IMR-90 (cell line): ENCODE data around the gene MTUS2. TPM values are rescaled to one million over a fixed set of nuclear protein-coding genes. Genes with fewer than 3 reads are reported as not detected.

Experiments
- ATAC-seq: fragments of 200-7000 bp; cut with Tn5 transposase; 2 replicates; pipeline ENCODE4 v1.9.1; 2020; ENCODE audit warnings: low read depth, mild to moderate bottlenecking, moderate library complexity
- BruUV-seq: library from RNA; stranded (reverse); fragments of 400-500 nt; replicated peaks from 2 replicates; lab custom pipeline; 2021; lab: Mats Ljungman, UMichigan
- CTCF ChIA-PET: fragments of 300-600 bp; formaldehyde crosslinking; extraction: SDS; loops from one replicate; lab custom pipeline; 2021; ENCODE audit warnings: antibody characterized with exemption; lab: Yijun Ruan, JAX
- POLR2A ChIA-PET: fragments of 300-600 bp; sonication (Branson Sonifier 250); formaldehyde crosslinking; loops from one replicate; lab custom pipeline; 2022; ENCODE audit warnings: antibody characterized with exemption; ENCODE audit not compliant: unreplicated experiment; lab: Charles Lee
- DNase-seq: peaks from one replicate; pipeline ENCODE4 v3.0.0; 2013
- H2AFZ ChIP-seq: replicated peaks from 2 replicates; pipeline ENCODE3; 2013; ENCODE audit warnings: low read length, mild to moderate bottlenecking; ENCODE audit not compliant: poor library complexity
- H2AK5ac ChIP-seq: 2 replicates; pipeline ENCODE4 v1.6.1; 2013; ENCODE audit warnings: low read depth, low read length, inconsistent platforms
- H2AK9ac ChIP-seq: replicated peaks from 2 replicates; pipeline ENCODE3; 2013; ENCODE audit warnings: mild to moderate bottlenecking, low read depth, low read length, moderate library complexity; ENCODE audit not compliant: poor library complexity
- H2BK120ac ChIP-seq: 2 replicates; pipeline ENCODE4 v1.6.1; 2013; ENCODE audit warnings: low read depth, low read length, inconsistent platforms
- H2BK15ac ChIP-seq: 3 replicates; pipeline ENCODE4 v1.6.1; 2013; ENCODE audit warnings: low read depth, low read length, inconsistent platforms
- H2BK20ac ChIP-seq: 2 replicates; pipeline ENCODE4 v1.6.1; 2013; ENCODE audit warnings: low read depth, mild to moderate bottlenecking, inconsistent platforms, low read length, moderate library complexity
- H2BK5ac ChIP-seq: 2 replicates; pipeline ENCODE4 v1.6.1; 2013; ENCODE audit warnings: mild to moderate bottlenecking, low read depth, low read length, inconsistent platforms; ENCODE audit not compliant: poor library complexity, severe bottlenecking
- H3K14ac ChIP-seq: replicated peaks from 2 replicates; pipeline ENCODE4 v1.6.1; 2013; ENCODE audit warnings: low read depth, low read length, inconsistent platforms
- H3K18ac ChIP-seq: 2 replicates; pipeline ENCODE4 v1.6.1; 2013; ENCODE audit warnings: low read depth, low read length, control low read depth
- H3K23ac ChIP-seq: 2 replicates; pipeline ENCODE4 v1.6.1; 2013; ENCODE audit warnings: low read depth, low read length, inconsistent platforms
- H3K27ac ChIP-seq: 2 replicates; pipeline ENCODE4 v1.5.1; 2013; ENCODE audit warnings: mild to moderate bottlenecking, control low read depth, low read length; ENCODE audit not compliant: insufficient read depth
- H3K27me3 ChIP-seq: 2 replicates; pipeline ENCODE4 v1.6.1; 2013; ENCODE audit warnings: low read length; ENCODE audit not compliant: control insufficient read depth, insufficient read depth
- H3K36me3 ChIP-seq: 2 replicates; pipeline ENCODE4 v1.6.1; 2013; ENCODE audit warnings: low read length, mixed read lengths; ENCODE audit not compliant: control insufficient read depth, insufficient read depth
- H3K4ac ChIP-seq: 2 replicates; pipeline ENCODE4 v1.6.1; 2013; ENCODE audit warnings: low read depth, low read length, inconsistent platforms
- H3K4me1 ChIP-seq: 2 replicates; pipeline ENCODE4 v1.6.1; 2013; ENCODE audit warnings: low read length, mixed read lengths; ENCODE audit not compliant: control insufficient read depth, insufficient read depth
- H3K4me2 ChIP-seq: 2 replicates; pipeline ENCODE4 v1.6.1; 2013; ENCODE audit warnings: low read depth, mild to moderate bottlenecking, control low read depth, low read length, moderate library complexity
- H3K4me3 ChIP-seq: 2 replicates; pipeline ENCODE4 v1.5.1; 2013; ENCODE audit warnings: low read depth, mild to moderate bottlenecking, control low read depth, low read length, moderate library complexity; ENCODE audit not compliant: insufficient read depth
- H3K56ac ChIP-seq: 2 replicates; pipeline ENCODE4 v1.6.1; 2013; ENCODE audit warnings: low read length, inconsistent platforms; ENCODE audit not compliant: insufficient read depth; ENCODE audit errors: extremely low read depth
- H3K79me1 ChIP-seq, 2 experiments: 2 replicates each; pipeline ENCODE4 v1.6.1; 2013; ENCODE audit warnings: low read length in 2 of 2, inconsistent platforms in 1 of 2, low read depth in 1 of 2
- H3K9ac ChIP-seq: 2 replicates; pipeline ENCODE4 v1.6.1; 2013; ENCODE audit warnings: low read depth, low read length, control low read depth
- H3K9me1 ChIP-seq: 2 replicates; pipeline ENCODE4 v1.6.1; 2013; ENCODE audit warnings: low read length, inconsistent platforms; ENCODE audit not compliant: insufficient read depth
- H3K9me3 ChIP-seq: 2 replicates; pipeline ENCODE4 v1.6.1; 2013; ENCODE audit warnings: low read length; ENCODE audit not compliant: control insufficient read depth, insufficient read depth
- H4K20me1 ChIP-seq: 2 replicates; pipeline ENCODE4 v1.6.1; 2013; ENCODE audit warnings: low read length, inconsistent platforms; ENCODE audit not compliant: insufficient read depth
- H4K5ac ChIP-seq: 2 replicates; pipeline ENCODE4 v1.6.1; 2013; ENCODE audit warnings: mild to moderate bottlenecking, low read depth, low read length, control low read depth
- H4K8ac ChIP-seq, 2 experiments: 2 replicates each; pipeline ENCODE4 v1.6.1; 2013; ENCODE audit warnings: low read depth in 2 of 2, low read length in 2 of 2, control low read depth in 1 of 2, inconsistent platforms in 1 of 2
- H4K91ac ChIP-seq: 2 replicates; pipeline ENCODE4 v1.6.1; 2013; ENCODE audit warnings: low read depth, low read length, inconsistent platforms; ENCODE audit not compliant: insufficient read depth
- BHLHE40 ChIP-seq: fragments of 150-350 bp; IDR thresholded peaks from 2 replicates; pipeline ENCODE4 v1.6.1; 2016; ENCODE audit warnings: mild to moderate bottlenecking, low read depth, low read length
- CEBPB ChIP-seq: IDR thresholded peaks from 2 replicates; pipeline ENCODE4 v1.6.1; 2012; ENCODE audit warnings: low read depth, low read length, improper control_type of control experiment
- CHD1 ChIP-seq: IDR thresholded peaks from 2 replicates; pipeline ENCODE4 v1.6.1; 2012; ENCODE audit warnings: low read depth, low read length, improper control_type of control experiment
- FOS ChIP-seq: fragments of 150-350 bp; IDR thresholded peaks from 2 replicates; pipeline ENCODE4 v1.6.1; 2016; ENCODE audit warnings: low read depth, low read length
- MAFK ChIP-seq: IDR thresholded peaks from 2 replicates; pipeline ENCODE4 v1.6.1; 2012; ENCODE audit warnings: low read depth, low read length, improper control_type of control experiment
- MAZ ChIP-seq: IDR thresholded peaks from 2 replicates; pipeline ENCODE4 v1.6.1; 2012; ENCODE audit warnings: low read depth, mild to moderate bottlenecking, low read length, improper control_type of control experiment, moderate library complexity, borderline replicate concordance
- MXI1 ChIP-seq: IDR thresholded peaks from 2 replicates; pipeline ENCODE4 v1.6.1; 2012; ENCODE audit warnings: low read depth, mild to moderate bottlenecking, low read length, moderate library complexity, borderline replicate concordance
- NFE2L2 ChIP-seq: fragments of 150-350 bp; IDR thresholded peaks from 2 replicates; pipeline ENCODE4 v1.6.1; 2016; ENCODE audit warnings: low read depth, mild to moderate bottlenecking, low read length
- POLR2A ChIP-seq: IDR thresholded peaks from 2 replicates; pipeline ENCODE4 v1.6.1; 2012; ENCODE audit warnings: mild to moderate bottlenecking, low read depth, low read length
- RAD21 ChIP-seq: IDR thresholded peaks from 2 replicates; pipeline ENCODE4 v1.6.1; 2012; ENCODE audit warnings: low read length, improper control_type of control experiment
- RCOR1 ChIP-seq: IDR thresholded peaks from 2 replicates; pipeline ENCODE4 v1.6.1; 2012; ENCODE audit warnings: mild to moderate bottlenecking, low read length, improper control_type of control experiment; ENCODE audit not compliant: insufficient replicate concordance
- RFX5 ChIP-seq: IDR thresholded peaks from 2 replicates; pipeline ENCODE4 v1.8.0; 2012; ENCODE audit warnings: low read depth, mild to moderate bottlenecking, low read length, moderate library complexity
- SMC3 ChIP-seq: fragments of 150-350 bp; IDR thresholded peaks from 2 replicates; pipeline ENCODE4 v1.6.1; 2016; ENCODE audit warnings: low read depth, mild to moderate bottlenecking, antibody characterized with exemption, low read length, moderate library complexity
- USF2 ChIP-seq: fragments of 150-350 bp; IDR thresholded peaks from 2 replicates; pipeline ENCODE4 v1.6.1; 2017; ENCODE audit warnings: mild to moderate bottlenecking, antibody characterized with exemption, low read length, low read depth
- WGBS, 2 experiments: methylation state at CpG; one replicate each; pipeline versions ENCODE4 v1.1.5 to v1.1.7; 2013; ENCODE audit warnings: missing lambda C conversion rate in 2 of 2; ENCODE audit not compliant: insufficient read length in 1 of 2; ENCODE audit errors: extremely low coverage in 2 of 2; 5-methylcytosine and 5-hydroxymethylcytosine counted together
- dilution Hi-C: fragments of 300-500 bp; cut with HindIII; formaldehyde crosslinking; loops from one replicate; pipeline ENCODE4 v1.14.3; 2018; ENCODE audit warnings: low sequenced_read_pairs; ENCODE audit not compliant: unreplicated experiment
- in situ Hi-C: fragments of 300-500 bp; cut with MboI; formaldehyde crosslinking; loops from 3 replicates; pipeline ENCODE4 v1.14.3; 2019; ENCODE audit warnings: low sequenced_read_pairs, inconsistent platforms, mixed read lengths
- intact Hi-C: fragments of 100-400 bp; cut with micrococcal nuclease; formaldehyde crosslinking; loops from 2 replicates; pipeline ENCODE4 v1.10.0; 2022
- polyA plus RNA-seq, 3 experiments: library from polyadenylated mRNA; depleted of rRNA; stranded (reverse); fragments of >200 nt; gene quantifications; 2 replicates each; pipeline ENCODE4 v1.2.3, GENCODE V29; 2012; ENCODE audit warnings: low replicate concordance in 1 of 3
- total RNA-seq: library from RNA; depleted of rRNA; stranded (reverse); fragments of >200 nt; gene quantifications from 2 replicates; pipeline ENCODE4 v1.2.3, GENCODE V29; 2012
- TF ChIP-seq, protein P1 (sequence below): fragments of 150-350 bp; IDR thresholded peaks from 2 replicates; pipeline ENCODE4 v1.6.1; 2016; ENCODE audit warnings: low read depth, mild to moderate bottlenecking, low read length, moderate library complexity, borderline replicate concordance
- TF ChIP-seq, protein P2 (sequence below): conservative IDR thresholded peaks from 2 replicates; pipeline ENCODE4 v1.5.1; 2012; ENCODE audit warnings: mild to moderate bottlenecking, low read depth, low read length, improper control_type of control experiment

MTUS2 gene
- total and polyA plus RNA-seq, 2 of the 4 experiments (the other 2 are of a cell fraction): under 0.01 to 0.02 TPM

DNA sequence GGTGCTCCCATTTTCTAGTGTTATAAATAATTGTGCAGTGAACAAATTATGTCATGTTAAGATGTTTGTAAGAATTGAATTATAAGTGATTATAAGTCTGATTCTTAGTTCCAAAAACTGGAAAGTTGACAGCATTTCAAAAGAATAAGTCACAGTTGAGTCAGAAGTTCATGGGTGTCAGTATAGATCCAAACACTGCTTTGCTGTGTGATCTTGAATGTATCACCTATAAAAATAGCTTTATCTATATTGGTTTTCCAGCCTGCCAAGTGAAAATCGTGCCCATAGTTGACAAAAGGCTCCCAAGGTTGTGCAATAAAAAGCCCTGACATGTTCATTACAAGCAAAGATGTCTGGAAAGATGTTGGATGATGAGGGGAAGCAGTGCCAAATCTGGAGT lies 336.0 kb downstream of the MTUS2 start:
- Histone ChIP-seq H3K9me3 (peaks cover 14% of the 10 kb centered on the region), H3K9ac (no peak overlapping the region), H3K36me3 (no peaks in the 10 kb centered on the region), H2AFZ (no peak overlapping the region), H3K23ac (no peak overlapping the region), H4K8ac (no peak overlapping the region), H4K20me1 (no peaks in the 10 kb centered on the region), H3K4me2 (no peak overlapping the region), H3K9me1 (no peaks in the 10 kb centered on the region), H3K18ac (no peak overlapping the region), H2BK15ac (no peak overlapping the region), H3K56ac (no peak overlapping the region), H3K4ac (no peak overlapping the region), H4K5ac (no peak overlapping the region), H3K27me3 (no peaks in the 10 kb centered on the region), H2BK20ac (no peak overlapping the region), H2AK5ac (no peak overlapping the region), H3K14ac (no peak overlapping the region), H3K4me3 (no peak overlapping the region), H3K27ac (no peak overlapping the region), H4K91ac (no peak overlapping the region), H3K79me1 (no peaks in the 10 kb centered on the region), H2BK120ac (no peak overlapping the region), H2AK9ac (no peak overlapping the region), H2BK5ac (no peak overlapping the region), H3K4me1 (no peaks in the 10 kb centered on the region)
- DNase-seq (no peak), ATAC-seq (no peak)
- intact Hi-C loops (no loop called here), dilution Hi-C loops (no loop called here), in situ Hi-C loops (no loop called here)
- TF ChIP-seq RFX5: no peak
- no peak for TF ChIP-seq USF2
- TF ChIP-seq BHLHE40: no peak
- TF ChIP-seq, protein P1, sequence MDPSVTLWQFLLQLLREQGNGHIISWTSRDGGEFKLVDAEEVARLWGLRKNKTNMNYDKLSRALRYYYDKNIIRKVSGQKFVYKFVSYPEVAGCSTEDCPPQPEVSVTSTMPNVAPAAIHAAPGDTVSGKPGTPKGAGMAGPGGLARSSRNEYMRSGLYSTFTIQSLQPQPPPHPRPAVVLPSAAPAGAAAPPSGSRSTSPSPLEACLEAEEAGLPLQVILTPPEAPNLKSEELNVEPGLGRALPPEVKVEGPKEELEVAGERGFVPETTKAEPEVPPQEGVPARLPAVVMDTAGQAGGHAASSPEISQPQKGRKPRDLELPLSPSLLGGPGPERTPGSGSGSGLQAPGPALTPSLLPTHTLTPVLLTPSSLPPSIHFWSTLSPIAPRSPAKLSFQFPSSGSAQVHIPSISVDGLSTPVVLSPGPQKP: no peak
- TF ChIP-seq RAD21: no peak
- TF ChIP-seq POLR2A: no peak
- TF ChIP-seq MAFK: no peak
- TF ChIP-seq RCOR1: no peak
- TF ChIP-seq MXI1: no peak
- TF ChIP-seq FOS: no peak
- no peak for TF ChIP-seq CHD1
- TF ChIP-seq, protein P2, sequence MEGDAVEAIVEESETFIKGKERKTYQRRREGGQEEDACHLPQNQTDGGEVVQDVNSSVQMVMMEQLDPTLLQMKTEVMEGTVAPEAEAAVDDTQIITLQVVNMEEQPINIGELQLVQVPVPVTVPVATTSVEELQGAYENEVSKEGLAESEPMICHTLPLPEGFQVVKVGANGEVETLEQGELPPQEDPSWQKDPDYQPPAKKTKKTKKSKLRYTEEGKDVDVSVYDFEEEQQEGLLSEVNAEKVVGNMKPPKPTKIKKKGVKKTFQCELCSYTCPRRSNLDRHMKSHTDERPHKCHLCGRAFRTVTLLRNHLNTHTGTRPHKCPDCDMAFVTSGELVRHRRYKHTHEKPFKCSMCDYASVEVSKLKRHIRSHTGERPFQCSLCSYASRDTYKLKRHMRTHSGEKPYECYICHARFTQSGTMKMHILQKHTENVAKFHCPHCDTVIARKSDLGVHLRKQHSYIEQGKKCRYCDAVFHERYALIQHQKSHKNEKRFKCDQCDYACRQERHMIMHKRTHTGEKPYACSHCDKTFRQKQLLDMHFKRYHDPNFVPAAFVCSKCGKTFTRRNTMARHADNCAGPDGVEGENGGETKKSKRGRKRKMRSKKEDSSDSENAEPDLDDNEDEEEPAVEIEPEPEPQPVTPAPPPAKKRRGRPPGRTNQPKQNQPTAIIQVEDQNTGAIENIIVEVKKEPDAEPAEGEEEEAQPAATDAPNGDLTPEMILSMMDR: no peak
- no peak for TF ChIP-seq NFE2L2
- no peak for TF ChIP-seq CEBPB
- no peak for TF ChIP-seq SMC3
- no peak for TF ChIP-seq MAZ
- BruUV-seq: no TSS peak
- no CpG with 5 or more reads among the region's 1 CpG for WGBS, 2 experiments
- ChIA-PET CTCF (no interaction called here), POLR2A (no interaction called here)
